Peyer's patch (tissue), 4 donors: ENCODE data around the gene ZMIZ1. TPM values are rescaled to one million over a fixed set of nuclear protein-coding genes. Genes with fewer than 3 reads are reported as not detected.

Experiments
- DNase-seq, 3 donors: peaks; one replicate each; pipeline ENCODE4 v3.0.0-alpha.2; 2017 to 2019
- H3K27ac ChIP-seq, 4 donors: fragments of 200-600 bp; sonication (generic); one replicate each; pipeline ENCODE4 v1.5.1; 2016 to 2019
- H3K27me3 ChIP-seq, 2 donors: fragments of 200-600 bp; sonication (generic); one replicate each; pipeline ENCODE4 v1.5.1; 2019
- H3K36me3 ChIP-seq, 3 donors: fragments of 200-600 bp; sonication (generic); one replicate each; pipeline ENCODE4 v1.5.1; 2016 to 2019
- H3K4me1 ChIP-seq, 4 donors: fragments of 200-600 bp; sonication (generic); one replicate each; pipeline ENCODE4 v1.5.1; 2016 to 2019
- H3K4me3 ChIP-seq, 4 donors: fragments of 200-600 bp; sonication (generic); 1 replicate in 3 of 4; 2 replicates in 1 of 4; pipeline ENCODE4 v1.5.1; 2016 to 2019; ENCODE audit warnings: mild to moderate bottlenecking in 1 of 4
- H3K9me3 ChIP-seq, 4 donors: fragments of 200-600 bp; sonication (generic); one replicate each; pipeline ENCODE4 v1.5.1; 2016 to 2019; ENCODE audit warnings: mild to moderate bottlenecking in 1 of 4
- CTCF ChIP-seq, 6 experiments: fragments of 450-650 bp in 4 of 6; fragments of 200-600 bp in 2 of 6; sonication (generic) in 1 of 6; IDR thresholded peaks; one replicate each; pipeline ENCODE4 v1.5.1; 2017 to 2019; ENCODE audit warnings: antibody characterized with exemption in 6 of 6, mild to moderate bottlenecking in 3 of 6, moderate library complexity in 1 of 6
- POLR2A ChIP-seq, 2 donors: fragments of 450-650 bp; IDR thresholded peaks; one replicate each; pipeline ENCODE4 v1.5.1; 2017; ENCODE audit warnings: antibody characterized with exemption in 2 of 2, mild to moderate bottlenecking in 2 of 2, moderate library complexity in 2 of 2
- total RNA-seq, 4 donors: library from RNA; depleted of rRNA; stranded (reverse); fragments of >200 nt; gene quantifications; one replicate each; pipeline ENCODE4 v1.1.0, GENCODE V29; 2016

The ZMIZ1 gene
- total RNA-seq, 4 donors from 2014 or later: 40.4 to 86.7 (median 73.2) TPM

- DNase-seq: no peak
Measured at GRCh38 chr10:79088176-79088575, 19.4 kb downstream of the ZMIZ1 start.

GRCh38 chr10:79088613-79089355 is 20.0 kb downstream of the ZMIZ1 start:
- DNase-seq: no peak

More at GRCh38 chr10:79088176-79088575, 19.4 kb downstream of the ZMIZ1 start:
- Histone ChIP-seq H3K9me3 (no peaks in the 10 kb centered on the region), H3K27ac (peak overlapping the region in 1 of 4 donors; percentile 2), H3K4me1 (peaks cover 6 to 97% (median 18%) of the 10 kb centered on the region in 4 donors), H3K27me3 (no peaks in the 10 kb centered on the region), H3K36me3 (no peaks in the 10 kb centered on the region), H3K4me3 (no peak overlapping the region)
- TF ChIP-seq CTCF (IDR thresholded peaks at IDR 0.05) (no peak), POLR2A (IDR thresholded peaks at IDR 0.05) (no peak)

GRCh38 chr10:79089632-79090031 is 20.9 kb downstream of the ZMIZ1 start:
- Histone ChIP-seq H3K36me3 (no peaks in the 10 kb centered on the region), H3K9me3 (no peaks in the 10 kb centered on the region), H3K4me3 (no peak overlapping the region), H3K27me3 (no peaks in the 10 kb centered on the region), H3K4me1 (peaks cover 5 to 97% (median 18%) of the 10 kb centered on the region in 4 donors), H3K27ac (no peak overlapping the region)
- DNase-seq: no peak
- TF ChIP-seq CTCF (IDR thresholded peaks at IDR 0.05): no peak

More at GRCh38 chr10:79088613-79089355, 20.0 kb downstream of the ZMIZ1 start:
- Histone ChIP-seq H3K36me3 (no peaks in the 10 kb centered on the region), H3K27me3 (no peaks in the 10 kb centered on the region), H3K4me3 (no peak overlapping the region), H3K4me1 (peaks cover 5 to 97% (median 19%) of the 10 kb centered on the region in 4 donors), H3K9me3 (no peaks in the 10 kb centered on the region), H3K27ac (peak overlapping the region in 1 of 4 donors; percentile 3)
- TF ChIP-seq POLR2A (IDR thresholded peaks at IDR 0.05) (no peak), CTCF (IDR thresholded peaks at IDR 0.05) (no peak)

GRCh38 chr10:79090134-79090803 is 21.5 kb downstream of the ZMIZ1 start:
- Histone ChIP-seq H3K36me3 (no peaks in the 10 kb centered on the region), H3K4me3 (no peak overlapping the region), H3K4me1 (peaks cover 4 to 97% (median 15%) of the 10 kb centered on the region in 4 donors), H3K27me3 (no peaks in the 10 kb centered on the region), H3K9me3 (no peaks in the 10 kb centered on the region), H3K27ac (no peak overlapping the region)
- TF ChIP-seq POLR2A (IDR thresholded peaks at IDR 0.05): no peak
- no peak for TF ChIP-seq CTCF (IDR thresholded peaks at IDR 0.05)
- no peak for DNase-seq

GRCh38 chr10:79092292-79092896 is 23.6 kb downstream of the ZMIZ1 start:
- no peak overlapping the region for H3K4me3 ChIP-seq
- H3K27me3 ChIP-seq: no peaks in the 10 kb centered on the region
- DNase-seq: no peak
- H3K4me1 ChIP-seq: peaks cover 0 to 95% (median 13%) of the 10 kb centered on the region in 4 donors
- H3K9me3 ChIP-seq: no peaks in the 10 kb centered on the region
- H3K36me3 ChIP-seq: no peaks in the 10 kb centered on the region
- TF ChIP-seq POLR2A (IDR thresholded peaks at IDR 0.05): no peak
- no peak for TF ChIP-seq CTCF (IDR thresholded peaks at IDR 0.05)
- H3K27ac ChIP-seq: peak overlapping the region in 2 of 4 donors; percentile 47 to 92
